K562 (cell line): ENCODE results near the gene MIDN. TPM values are rescaled to one million over a fixed set of nuclear protein-coding genes. Genes with fewer than 3 reads are reported as not detected.

ENCODE experiments used
- ATAC-seq: fragments of 200-7000 bp; cut with Tn5 transposase; 3 replicates; pipeline ENCODE4 v1.9.1; 2020; ENCODE audit warnings: moderate library complexity
- BruUV-seq: library from RNA; stranded (reverse); fragments of 400-500 nt; replicated peaks from 2 replicates; lab custom pipeline; 2021; lab: Mats Ljungman, UMichigan
- CTCF ChIA-PET: fragments of 300-600 bp; formaldehyde crosslinking; extraction: SDS; loops from one replicate; lab custom pipeline; 2021; ENCODE audit warnings: low intra/inter-chr PET ratio; lab: Yijun Ruan, JAX
- POLR2A ChIA-PET: fragments of 300-600, 350-650 bp; sonication (Branson Sonifier 250); formaldehyde crosslinking; extraction: SDS; loops from one replicate; lab custom pipeline; 2021; ENCODE audit warnings: antibody characterized with exemption, inconsistent platforms; lab: Yijun Ruan, JAX
- DNase-seq, 4 experiments: peaks; one replicate each; pipeline versions ENCODE4 v3.0.0 to v3.0.0-alpha.2; 2011 to 2018; ENCODE audit warnings: low spot score in 3 of 4, mixed read lengths in 3 of 4; ENCODE audit errors: extremely low read depth in 1 of 4
- FAIRE-seq: peaks from 2 replicates; lab custom pipeline; 2011; peaks lifted over from hg19 to GRCh38; lab: Jason Lieb, UNC
- H2AFZ ChIP-seq: 2 replicates; pipeline ENCODE4 v1.6.0; 2011; ENCODE audit warnings: low read depth, low read length, control low read depth, inconsistent platforms
- H3K27ac ChIP-seq: fragments of 200-600 bp; 3 replicates; pipeline ENCODE4 v1.8.0; 2011; ENCODE audit warnings: low read depth, mild to moderate bottlenecking, control low read depth, inconsistent platforms, low read length, moderate library complexity, mixed read lengths; ENCODE audit errors: extremely low read depth
- H3K27me3 ChIP-seq, 2 experiments: fragments of 300-600 bp in 1 of 2; 2 replicates in 1 of 2; 3 replicates in 1 of 2; pipeline versions ENCODE4 v1.6.0 to v1.8.0; 2011; ENCODE audit warnings: inconsistent platforms in 2 of 2, low read length in 2 of 2, mild to moderate bottlenecking in 1 of 2, mixed read lengths in 1 of 2, moderate library complexity in 1 of 2; ENCODE audit not compliant: control insufficient read depth in 2 of 2, insufficient read depth in 2 of 2
- H3K36me3 ChIP-seq: fragments of 300-600 bp; 3 replicates; pipeline ENCODE4 v1.8.0; 2011; ENCODE audit warnings: mild to moderate bottlenecking, low read length, inconsistent platforms; ENCODE audit not compliant: control insufficient read depth, insufficient read depth
- H3K4me1 ChIP-seq, 2 experiments: fragments of 200-600 bp in 1 of 2; replicated peaks in 1 of 2; 2 replicates in 1 of 2; 3 replicates in 1 of 2; pipeline versions ENCODE4 v1.5.1 to v1.8.0; 2011; ENCODE audit warnings: inconsistent platforms in 2 of 2, low read length in 2 of 2, mild to moderate bottlenecking in 1 of 2, mixed read lengths in 1 of 2, moderate library complexity in 1 of 2; ENCODE audit not compliant: control insufficient read depth in 2 of 2, insufficient read depth in 2 of 2
- H3K4me2 ChIP-seq: 2 replicates; pipeline ENCODE4 v1.6.1; 2011; ENCODE audit warnings: low read length, control low read depth, inconsistent platforms, mixed read lengths; ENCODE audit not compliant: insufficient read depth
- H3K4me3 ChIP-seq: fragments of 200-600 bp; sonication (generic), shearing (Covaris generic); 2 replicates; pipeline ENCODE4 v1.5.1; 2016; ENCODE audit warnings: control low read depth, inconsistent platforms
- H3K79me2 ChIP-seq: fragments of 200-600 bp; 3 replicates; pipeline ENCODE4 v1.8.0; 2011; ENCODE audit warnings: low read length, inconsistent platforms; ENCODE audit not compliant: control insufficient read depth, insufficient read depth
- H3K9ac ChIP-seq, 2 experiments: 2 replicates each; pipeline versions ENCODE4 v1.6.0 to v1.6.1; 2011; ENCODE audit warnings: low read depth in 2 of 2, low read length in 2 of 2, control low read depth in 1 of 2, inconsistent platforms in 1 of 2, mild to moderate bottlenecking in 1 of 2, mixed read lengths in 1 of 2; ENCODE audit not compliant: insufficient read depth in 1 of 2
- H3K9me1 ChIP-seq: one replicate; pipeline ENCODE4 v1.6.0; 2011; ENCODE audit warnings: inconsistent platforms, mild to moderate bottlenecking, low read length, moderate library complexity; ENCODE audit not compliant: control insufficient read depth, insufficient read depth
- H3K9me3 ChIP-seq: replicated peaks from 2 replicates; pipeline ENCODE4 v1.5.1; 2011; ENCODE audit warnings: low read depth, low read length, inconsistent platforms; ENCODE audit not compliant: control insufficient read depth, insufficient read depth
- H4K20me1 ChIP-seq: replicated peaks from 2 replicates; pipeline ENCODE4 v1.6.1; 2011; ENCODE audit warnings: low read length, inconsistent platforms, mixed read lengths; ENCODE audit not compliant: control insufficient read depth, insufficient read depth
- KDM4B ChIP-seq, 2 experiments: fragments of 450-650 bp in 1 of 2; sonication (generic) in 1 of 2; IDR thresholded peaks; 2 replicates each; pipeline ENCODE4 v1.6.1; 2016 to 2017; ENCODE audit warnings: borderline replicate concordance in 2 of 2, antibody characterized with exemption in 1 of 2, low read depth in 1 of 2, mild to moderate bottlenecking in 1 of 2
- STAG1 ChIP-seq: sonication (generic); formaldehyde crosslinking; IDR thresholded peaks from 2 replicates; pipeline ENCODE4 v1.5.0; 2020; ENCODE audit warnings: missing genetic modification reagents, borderline replicate concordance
- ZNF316 ChIP-seq: fragments of 450-650 bp; IDR thresholded peaks from 2 replicates; pipeline ENCODE4 v1.6.1; 2016
- WGBS: fragments of 100-300 bp; shearing (Covaris generic); methylation state at CpG from one replicate; pipeline ENCODE4 v1.1.6; 2016; ENCODE audit warnings: low coverage, mixed read lengths; ENCODE audit not compliant: insufficient coverage; ENCODE audit errors: missing lambda C conversion rate; 5-methylcytosine and 5-hydroxymethylcytosine counted together
- in situ Hi-C: fragments of 300-500 bp; cut with MboI; formaldehyde crosslinking; loops from 4 replicates; pipeline ENCODE4 v1.15.0; 2018; ENCODE audit warnings: inconsistent platforms, mixed read lengths
- intact Hi-C: fragments of 100-400 bp; cut with micrococcal nuclease; formaldehyde crosslinking; loops from 2 replicates; pipeline ENCODE4 v1.14.2; 2022
- polyA plus RNA-seq, 8 experiments: library from polyadenylated mRNA; depleted of rRNA in 4 of 8; stranded (reverse) in 5 of 8; unstranded in 3 of 8; fragments of >200 nt; fragmentation: Nextera tagmentation in 2 of 8; fragmentation: Illumina TruSeq in 1 of 8; extraction: Ambion mirVana in 2 of 8; extraction: Trizol in 1 of 8; gene quantifications; 2 replicates each; pipeline versions ENCODE4 v1.2.1 to v1.2.3, GENCODE V29; 2011 to 2014; ENCODE audit warnings: inconsistent platforms in 1 of 8, missing spikeins in 1 of 8
- total RNA-seq, 7 experiments: library from RNA; depleted of rRNA in 6 of 7; stranded (reverse); fragments of >200 nt in 6 of 7; fragmentation: Illumina TruSeq in 2 of 7; extraction: Trizol in 2 of 7; gene quantifications; 2 replicates each; pipeline versions ENCODE4 v1.2.1 to v1.2.3, GENCODE V29; 2011 to 2021; ENCODE audit warnings: low replicate concordance in 1 of 7
- TF ChIP-seq, protein P1 (sequence below), 2 experiments: IDR thresholded peaks; 2 replicates each; pipeline ENCODE4 v1.6.1; 2012; ENCODE audit warnings: improper control_type of control experiment in 2 of 2, low read depth in 2 of 2, low read length in 2 of 2, borderline replicate concordance in 1 of 2
- TF ChIP-seq, protein P2 (sequence below), 3 experiments: IDR thresholded peaks in 2 of 3; conservative IDR thresholded peaks in 1 of 3; 2 replicates each; pipeline ENCODE4 v1.5.1; 2011 to 2012; ENCODE audit warnings: low read length in 3 of 3, mild to moderate bottlenecking in 3 of 3, control low read depth in 2 of 3, improper control_type of control experiment in 1 of 3, inconsistent platforms in 1 of 3, low read depth in 1 of 3, mixed read lengths in 1 of 3, moderate library complexity in 1 of 3; ENCODE audit not compliant: insufficient read depth in 2 of 3

Gene MIDN
- total and polyA plus RNA-seq, 9 of the 15 experiments (the other 6 are each of a cell fraction or from before 2014, with no cell fraction given), result 0.17 to 120 (median 10.1) TPM

DNA sequence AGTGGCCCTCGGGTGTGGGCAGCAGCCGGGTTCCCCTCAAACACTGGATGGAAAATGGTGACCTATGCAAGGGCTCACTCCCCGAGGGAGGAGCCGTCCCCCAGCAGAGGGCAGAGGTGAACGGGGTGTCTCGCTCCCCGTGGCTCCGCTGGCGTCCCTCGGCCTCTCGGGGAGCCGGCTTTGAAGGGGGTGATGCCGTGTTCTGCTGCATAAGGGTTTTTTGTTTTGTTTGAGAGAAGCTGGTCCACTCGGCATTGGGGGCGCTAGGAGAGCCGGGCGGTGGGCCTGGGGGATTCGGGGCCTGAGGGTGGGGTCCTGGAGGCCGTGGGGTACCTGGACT lies 41.3 kb downstream of the MIDN start:
- Histone ChIP-seq H3K4me3 (no peak overlapping the region), H3K4me2 (no peak overlapping the region), H3K79me2 (no peaks in the 10 kb centered on the region), H3K9ac (0 out of 4 replicates have a peak overlapping the region, but pooled peaks of 1 of the 2 experiments have one; percentile 8), H2AFZ (no peak overlapping the region), H3K27ac (no peak overlapping the region), H3K27me3 (peaks cover 37 to 87% of the 10 kb centered on the region in 2 experiments; a peak in 4 of 5 replicates), H3K9me1 (no peaks in the 10 kb centered on the region), H4K20me1 (peaks cover 11% of the 10 kb centered on the region), H3K9me3 (no peaks in the 10 kb centered on the region), H3K36me3 (no peaks in the 10 kb centered on the region), H3K4me1 (peaks cover 0 to 93% of the 10 kb centered on the region in 2 experiments; a peak in 2 of 5 replicates)
- DNase-seq (peak in 2 of 4 experiments; percentile 39 to 46), FAIRE-seq (no peak), ATAC-seq (peak; percentile 39)
- ChIA-PET POLR2A (interaction anchor here (1.1 kb wide), 1 partner anchor 21 kb away, joined by 4 read pairs; the partner anchor contains the start of gene CIRBP), CTCF (no interaction called here)
- in situ Hi-C loops (no loop called here), intact Hi-C loops (no loop called here)
- TF ChIP-seq, protein P1, sequence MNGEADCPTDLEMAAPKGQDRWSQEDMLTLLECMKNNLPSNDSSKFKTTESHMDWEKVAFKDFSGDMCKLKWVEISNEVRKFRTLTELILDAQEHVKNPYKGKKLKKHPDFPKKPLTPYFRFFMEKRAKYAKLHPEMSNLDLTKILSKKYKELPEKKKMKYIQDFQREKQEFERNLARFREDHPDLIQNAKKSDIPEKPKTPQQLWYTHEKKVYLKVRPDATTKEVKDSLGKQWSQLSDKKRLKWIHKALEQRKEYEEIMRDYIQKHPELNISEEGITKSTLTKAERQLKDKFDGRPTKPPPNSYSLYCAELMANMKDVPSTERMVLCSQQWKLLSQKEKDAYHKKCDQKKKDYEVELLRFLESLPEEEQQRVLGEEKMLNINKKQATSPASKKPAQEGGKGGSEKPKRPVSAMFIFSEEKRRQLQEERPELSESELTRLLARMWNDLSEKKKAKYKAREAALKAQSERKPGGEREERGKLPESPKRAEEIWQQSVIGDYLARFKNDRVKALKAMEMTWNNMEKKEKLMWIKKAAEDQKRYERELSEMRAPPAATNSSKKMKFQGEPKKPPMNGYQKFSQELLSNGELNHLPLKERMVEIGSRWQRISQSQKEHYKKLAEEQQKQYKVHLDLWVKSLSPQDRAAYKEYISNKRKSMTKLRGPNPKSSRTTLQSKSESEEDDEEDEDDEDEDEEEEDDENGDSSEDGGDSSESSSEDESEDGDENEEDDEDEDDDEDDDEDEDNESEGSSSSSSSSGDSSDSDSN (IDR thresholded peaks at IDR 0.05; ENCODE audit: borderline replicate concordance in 1 of 2, low read depth in 2 of 2, low read length in 2 of 2), result peak in 1 of 2 experiments; percentile 56; a peak in 1 of 4 replicates
- no peak for TF ChIP-seq KDM4B (IDR thresholded peaks at IDR 0.05; ENCODE audit: borderline replicate concordance in 2 of 2, low read depth in 1 of 2)
- TF ChIP-seq, protein P2, sequence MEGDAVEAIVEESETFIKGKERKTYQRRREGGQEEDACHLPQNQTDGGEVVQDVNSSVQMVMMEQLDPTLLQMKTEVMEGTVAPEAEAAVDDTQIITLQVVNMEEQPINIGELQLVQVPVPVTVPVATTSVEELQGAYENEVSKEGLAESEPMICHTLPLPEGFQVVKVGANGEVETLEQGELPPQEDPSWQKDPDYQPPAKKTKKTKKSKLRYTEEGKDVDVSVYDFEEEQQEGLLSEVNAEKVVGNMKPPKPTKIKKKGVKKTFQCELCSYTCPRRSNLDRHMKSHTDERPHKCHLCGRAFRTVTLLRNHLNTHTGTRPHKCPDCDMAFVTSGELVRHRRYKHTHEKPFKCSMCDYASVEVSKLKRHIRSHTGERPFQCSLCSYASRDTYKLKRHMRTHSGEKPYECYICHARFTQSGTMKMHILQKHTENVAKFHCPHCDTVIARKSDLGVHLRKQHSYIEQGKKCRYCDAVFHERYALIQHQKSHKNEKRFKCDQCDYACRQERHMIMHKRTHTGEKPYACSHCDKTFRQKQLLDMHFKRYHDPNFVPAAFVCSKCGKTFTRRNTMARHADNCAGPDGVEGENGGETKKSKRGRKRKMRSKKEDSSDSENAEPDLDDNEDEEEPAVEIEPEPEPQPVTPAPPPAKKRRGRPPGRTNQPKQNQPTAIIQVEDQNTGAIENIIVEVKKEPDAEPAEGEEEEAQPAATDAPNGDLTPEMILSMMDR (IDR thresholded peaks at IDR 0.05 in 2 of 3, conservative IDR thresholded peaks at IDR 0.05 in 1 of 3; ENCODE audit: insufficient read depth in 2 of 3, low read depth in 1 of 3, low read length in 3 of 3), result peak; percentile 18 to 44 (median 23); a peak in 2 of 6 replicates
- 0 out of 2 replicates have a peak, but pooled peaks have one; percentile 26 for TF ChIP-seq STAG1 (CRISPR knock-in tag)
- TF ChIP-seq ZNF316, result peak; percentile 60
- 2% methylated on average over 19 of the region's 19 CpGs for WGBS
- BruUV-seq, result no TSS peak
